Type B pancreatic cell (in vitro differentiated cells): Measurements from ENCODE around the gene TRPC1. TPM values are rescaled to one million over a fixed set of nuclear protein-coding genes. Genes with fewer than 3 reads are reported as not detected.
"Not testable (repeated sequence)": the region's sequence is repeated elsewhere in the genome, so short reads cannot be mapped to it uniquely, and the experiment has no call there.

Source experiments
- DNase-seq: peaks from one replicate; pipeline ENCODE4 v3.0.0; 2021; ENCODE audit warnings: mixed read lengths; ENCODE audit not compliant: unreplicated experiment; ENCODE audit errors: extremely low spot score
- H3K27ac Mint-ChIP-seq: 2 replicates; pipeline ENCODE4 v1.8.0; 2021; ENCODE audit warnings: mild to moderate bottlenecking, mixed read lengths
- H3K27me3 Mint-ChIP-seq: 2 replicates; pipeline ENCODE4 v1.8.0; 2021; ENCODE audit warnings: mixed read lengths
- H3K36me3 Mint-ChIP-seq: 2 replicates; pipeline ENCODE4 v1.8.0; 2021; ENCODE audit warnings: mixed read lengths
- H3K4me1 Mint-ChIP-seq: one replicate; pipeline ENCODE4 v1.8.0; 2021; ENCODE audit warnings: mixed read lengths; ENCODE audit not compliant: unreplicated experiment
- H3K4me3 Mint-ChIP-seq: 2 replicates; pipeline ENCODE4 v1.8.0; 2021; ENCODE audit warnings: mild to moderate bottlenecking, mixed read lengths
- H3K9me3 Mint-ChIP-seq: 2 replicates; pipeline ENCODE4 v1.8.0; 2021; ENCODE audit warnings: mixed read lengths
- CTCF ChIP-seq: fragments of 200-600 bp; sonication (generic); conservative IDR thresholded peaks from 2 replicates; pipeline ENCODE4 v1.5.0; 2021; ENCODE audit warnings: antibody characterized with exemption, mild to moderate bottlenecking
- total RNA-seq: library from RNA; stranded (reverse); gene quantifications from 2 replicates; pipeline ENCODE4 v1.2.1, GENCODE V29; 2021; ENCODE audit warnings: low replicate concordance

TRPC1 gene
- total RNA-seq, 1 donor from 2014 or later = 11.7 TPM

GRCh38 chr3:142693136-142693853 is 30.5 kb upstream of the TRPC1 start:
- DNase-seq = no peak
- no peak overlapping the region for H3K4me3 Mint-ChIP-seq

GRCh38 chr3:142694225-142694624 is 29.6 kb upstream of the TRPC1 start:
- Mint-ChIP-seq H3K9me3 (no peaks in the 10 kb centered on the region), H3K27me3 (no peaks in the 10 kb centered on the region), H3K4me3 (no peak overlapping the region), H3K36me3 (no peaks in the 10 kb centered on the region), H3K27ac (no peak overlapping the region), H3K4me1 (no peaks in the 10 kb centered on the region)
- TF ChIP-seq CTCF = no peak
- no peak for DNase-seq

More at GRCh38 chr3:142693136-142693853, 30.5 kb upstream of the TRPC1 start:
- H3K27me3 Mint-ChIP-seq = no peaks in the 10 kb centered on the region
- H3K9me3 Mint-ChIP-seq = no peaks in the 10 kb centered on the region
- H3K27ac Mint-ChIP-seq = no peak overlapping the region
- H3K36me3 Mint-ChIP-seq = no peaks in the 10 kb centered on the region
- TF ChIP-seq CTCF = no peak
- H3K4me1 Mint-ChIP-seq = no peaks in the 10 kb centered on the region

GRCh38 chr3:142705198-142705597 is 18.6 kb upstream of the TRPC1 start:
- no peaks in the 10 kb centered on the region for H3K27me3 Mint-ChIP-seq
- DNase-seq = no peak
- H3K36me3 Mint-ChIP-seq = no peaks in the 10 kb centered on the region
- TF ChIP-seq CTCF = no peak
- H3K4me1 Mint-ChIP-seq = no peaks in the 10 kb centered on the region
- H3K27ac Mint-ChIP-seq = no peak overlapping the region
- H3K9me3 Mint-ChIP-seq = no peaks in the 10 kb centered on the region
- H3K4me3 Mint-ChIP-seq = no peak overlapping the region

- H3K27me3 Mint-ChIP-seq = no peaks in the 10 kb centered on the region
- no peaks in the 10 kb centered on the region for H3K4me1 Mint-ChIP-seq
- H3K36me3 Mint-ChIP-seq = no peaks in the 10 kb centered on the region
- H3K4me3 Mint-ChIP-seq = no peak overlapping the region
- H3K9me3 Mint-ChIP-seq = no peaks in the 10 kb centered on the region
- no peak for DNase-seq
- H3K27ac Mint-ChIP-seq = no peak overlapping the region
- TF ChIP-seq CTCF = no peak
Measured at GRCh38 chr3:142706321-142707127, 17.3 kb upstream of the TRPC1 start.

- Mint-ChIP-seq H3K36me3 (no peaks in the 10 kb centered on the region), H3K9me3 (no peaks in the 10 kb centered on the region), H3K4me1 (no peaks in the 10 kb centered on the region), H3K27ac (no peak overlapping the region), H3K4me3 (no peak overlapping the region), H3K27me3 (no peaks in the 10 kb centered on the region)
- TF ChIP-seq CTCF = no peak
- no peak for DNase-seq
Measured at GRCh38 chr3:142709207-142709606, 14.6 kb upstream of the TRPC1 start.

- not testable (repeated sequence) for H3K27me3 Mint-ChIP-seq, H3K27ac Mint-ChIP-seq, H3K36me3 Mint-ChIP-seq, H3K4me1 Mint-ChIP-seq, H3K9me3 Mint-ChIP-seq, DNase-seq, H3K4me3 Mint-ChIP-seq
Measured at GRCh38 chr3:142714882-142715281, 9.0 kb upstream of the TRPC1 start.
